Measurements from ENCODE around the gene UBE2I.
A peak's percentile ranks its signal among the peaks of the same experiment; 100 is the strongest.

The UBE2I gene

GRCh38 chr16:1330931-1331711 is 21.7 kb downstream of the UBE2I start:
- no peak for DNase-seq (ENCODE audit: low read depth in 3 of 3)

- no peak for DNase-seq (ENCODE audit: low read depth in 3 of 3)
These were observed 22.5 kb downstream of the UBE2I start for GRCh38 chr16:1331712-1332617.

GRCh38 chr16:1332618-1333148 is 23.2 kb downstream of the UBE2I start:
- no peak for DNase-seq (ENCODE audit: low read depth in 3 of 3)

GRCh38 chr16:1333149-1333812 is 23.8 kb downstream of the UBE2I start, which contains the start of gene BAIAP3:
Gene BAIAP3 (plus strand): TSS chr16:1333645. CDS start chr16:1338550, 4,905 bp downstream.
- no peak for DNase-seq (ENCODE audit: low read depth in 3 of 3)

GRCh38 chr16:1333854-1334700 is 24.6 kb downstream of the UBE2I start:
- no peak for DNase-seq (ENCODE audit: low read depth in 3 of 3)

GRCh38 chr16:1334739-1335138 is 25.3 kb downstream of the UBE2I start:
- no peak for DNase-seq (ENCODE audit: low read depth in 3 of 3)

GRCh38 chr16:1335211-1335971 is 26.0 kb downstream of the UBE2I start:
- DNase-seq (ENCODE audit: low read depth in 3 of 3) = no peak

- DNase-seq (ENCODE audit: low read depth in 3 of 3) = no peak
These were observed 26.6 kb downstream of the UBE2I start for GRCh38 chr16:1335996-1336395.

GRCh38 chr16:1336619-1337018 is 27.2 kb downstream of the UBE2I start:
- no peak for DNase-seq (ENCODE audit: low read depth in 3 of 3)

GRCh38 chr16:1337486-1337885 is 28.1 kb downstream of the UBE2I start:
- no peak for DNase-seq (ENCODE audit: low read depth in 3 of 3)

- no peak for DNase-seq (ENCODE audit: low read depth in 3 of 3)
These were observed 28.8 kb downstream of the UBE2I start for GRCh38 chr16:1338119-1338730.

GRCh38 chr16:1338855-1339675 is 29.6 kb downstream of the UBE2I start:
- DNase-seq (ENCODE audit: low read depth in 3 of 3) = no peak

GRCh38 chr16:1340730-1341494 is 31.5 kb downstream of the UBE2I start:
- DNase-seq (ENCODE audit: low read depth in 3 of 3) = no peak

- no peak for DNase-seq (ENCODE audit: low read depth in 3 of 3)
These were observed 32.3 kb downstream of the UBE2I start for GRCh38 chr16:1341495-1342420.

- peak; percentile 73 to 93 (median 90) for DNase-seq (ENCODE audit: low read depth in 3 of 3)
These were observed 33.3 kb downstream of the UBE2I start for GRCh38 chr16:1342526-1343427.
